BLaER1 (cell line): ENCODE results near the gene MAGEA9.
"Not testable (repeated sequence)": the region's sequence is repeated elsewhere in the genome, so short reads cannot be mapped to it uniquely, and the experiment has no call there.

Experiments used
- H3K27ac ChIP-seq: shearing (Covaris generic); formaldehyde crosslinking; 2 replicates; pipeline ENCODE4 v1.8.1; 2022
- H3K27me3 ChIP-seq: shearing (Covaris generic); formaldehyde crosslinking; 2 replicates; pipeline ENCODE4 v1.8.1; 2022
- H3K36me3 ChIP-seq: shearing (Covaris generic); formaldehyde crosslinking; 2 replicates; pipeline ENCODE4 v1.8.1; 2022
- H3K4me1 ChIP-seq: shearing (Covaris generic); formaldehyde crosslinking; 2 replicates; pipeline ENCODE4 v1.8.1; 2022
- H3K4me2 ChIP-seq: shearing (Covaris generic); formaldehyde crosslinking; 2 replicates; pipeline ENCODE4 v1.8.1; 2022
- H3K4me3 ChIP-seq: shearing (Covaris generic); formaldehyde crosslinking; 2 replicates; pipeline ENCODE4 v1.8.1; 2022
- H3K9ac ChIP-seq: shearing (Covaris generic); formaldehyde crosslinking; 2 replicates; pipeline ENCODE4 v1.8.1; 2022
- H3K9me3 ChIP-seq: shearing (Covaris generic); formaldehyde crosslinking; 2 replicates; pipeline ENCODE4 v1.8.1; 2022
- H4K20me1 ChIP-seq: shearing (Covaris generic); formaldehyde crosslinking; 2 replicates; pipeline ENCODE4 v1.8.1; 2022
- Cebpa-rat ChIP-seq: shearing (Covaris generic); IDR thresholded peaks from 2 replicates; pipeline ENCODE4 v1.8.1; 2022

The MAGEA9 gene

DNA sequence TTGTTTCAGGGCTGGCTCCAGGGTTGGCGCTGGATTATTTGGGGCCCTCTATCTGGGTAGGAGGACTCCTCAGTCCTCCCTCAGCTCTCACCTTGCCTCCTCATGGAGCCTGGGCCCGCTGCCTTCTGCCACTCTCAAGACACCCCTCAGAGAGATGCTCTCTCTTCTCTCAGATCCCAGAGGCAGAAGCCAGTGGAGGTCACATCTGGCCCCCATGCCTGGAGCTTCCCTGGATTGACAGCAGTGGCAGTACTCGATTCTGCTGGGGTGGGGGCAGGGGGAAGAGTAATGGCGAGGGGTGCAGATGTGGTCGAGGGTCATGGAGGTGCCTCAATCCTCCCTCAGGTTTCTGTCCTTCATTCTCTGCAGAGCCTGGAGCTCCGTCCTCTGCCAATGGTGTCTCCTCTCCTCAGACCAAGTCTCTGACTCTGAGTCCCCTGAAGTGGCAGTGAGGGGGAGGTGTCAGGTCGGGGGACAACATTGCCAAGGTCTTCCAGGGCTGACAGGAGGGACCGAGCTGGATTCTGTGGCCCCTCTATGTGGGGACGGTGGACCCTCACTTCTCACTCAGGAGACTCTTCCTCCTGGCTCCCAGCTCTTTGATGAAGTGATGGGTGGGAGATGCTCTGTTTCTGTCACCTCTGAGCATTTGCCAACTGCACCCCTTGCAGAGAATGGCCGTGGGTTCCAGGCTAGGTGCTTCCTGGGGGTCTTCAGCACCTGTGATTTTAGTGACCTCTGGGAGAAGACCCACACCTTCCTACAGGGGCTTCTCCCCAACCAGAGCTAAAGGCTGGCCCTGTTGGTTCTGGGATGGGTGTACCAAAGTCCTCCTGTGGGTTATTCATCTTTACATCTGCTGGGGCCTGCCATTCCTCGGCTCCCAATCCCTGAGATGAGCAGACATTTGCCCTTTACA is 18.8 kb upstream of the MAGEA9 start:
- no peaks in the 10 kb centered on the region for H3K4me1 ChIP-seq
- no peaks in the 10 kb centered on the region for H3K36me3 ChIP-seq
- H3K4me2 ChIP-seq = no peak overlapping the region
- no peak overlapping the region for H3K4me3 ChIP-seq
- H4K20me1 ChIP-seq = no peaks in the 10 kb centered on the region
- H3K9me3 ChIP-seq = no peaks in the 10 kb centered on the region
- no peaks in the 10 kb centered on the region for H3K27me3 ChIP-seq
- TF ChIP-seq Cebpa-rat = no peak
- H3K27ac ChIP-seq = no peak overlapping the region
- no peak overlapping the region for H3K9ac ChIP-seq

DNA sequence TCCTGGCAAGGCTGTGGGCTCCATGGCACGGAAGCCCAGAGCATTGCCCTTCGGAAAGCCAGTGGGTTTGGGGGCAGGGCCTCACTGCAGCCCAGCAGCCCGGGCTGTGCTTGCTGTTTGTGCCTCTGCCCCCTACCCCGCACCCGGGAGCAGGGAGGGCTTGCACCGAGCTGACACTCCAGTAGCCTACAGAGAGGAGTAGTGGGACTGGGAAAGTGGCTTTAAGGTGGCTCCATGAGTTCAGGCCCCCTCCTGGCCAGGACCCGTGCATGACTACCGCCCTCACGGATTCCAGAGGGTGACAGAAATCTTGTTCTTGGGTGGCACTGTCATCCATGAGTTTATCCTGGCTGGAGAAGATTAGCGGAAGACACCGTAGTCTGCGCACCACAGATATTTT is 11.4 kb upstream of the MAGEA9 start:
- not testable (repeated sequence) for H3K9me3 ChIP-seq, H3K4me3 ChIP-seq, H3K27ac ChIP-seq, H3K9ac ChIP-seq, H3K4me2 ChIP-seq, H3K27me3 ChIP-seq, H3K4me1 ChIP-seq, H4K20me1 ChIP-seq, H3K36me3 ChIP-seq

DNA sequence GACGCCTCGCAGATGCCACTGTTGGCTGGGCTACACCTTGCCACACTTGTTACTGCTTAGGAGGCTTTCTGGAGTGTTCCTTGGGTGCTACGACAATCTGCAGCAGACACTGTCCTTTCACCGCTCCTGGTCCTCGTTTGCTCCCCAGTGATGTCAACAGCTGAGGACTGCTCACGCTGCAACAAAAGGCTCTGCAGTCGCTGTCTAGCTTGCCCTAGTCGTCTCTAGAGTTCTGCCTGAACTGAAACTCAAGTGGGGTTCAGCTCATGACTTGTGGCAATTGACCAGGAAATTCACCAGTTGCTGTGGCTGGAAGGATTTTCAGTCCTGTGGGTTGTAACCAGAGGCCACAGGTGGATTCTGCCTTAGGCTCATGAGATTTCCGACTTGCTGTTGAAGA is 8.7 kb upstream of the MAGEA9 start:
- not testable (repeated sequence) for H3K4me1 ChIP-seq, H3K9me3 ChIP-seq, H4K20me1 ChIP-seq, H3K36me3 ChIP-seq, H3K9ac ChIP-seq, H3K4me2 ChIP-seq, H3K27me3 ChIP-seq, H3K27ac ChIP-seq, H3K4me3 ChIP-seq

DNA sequence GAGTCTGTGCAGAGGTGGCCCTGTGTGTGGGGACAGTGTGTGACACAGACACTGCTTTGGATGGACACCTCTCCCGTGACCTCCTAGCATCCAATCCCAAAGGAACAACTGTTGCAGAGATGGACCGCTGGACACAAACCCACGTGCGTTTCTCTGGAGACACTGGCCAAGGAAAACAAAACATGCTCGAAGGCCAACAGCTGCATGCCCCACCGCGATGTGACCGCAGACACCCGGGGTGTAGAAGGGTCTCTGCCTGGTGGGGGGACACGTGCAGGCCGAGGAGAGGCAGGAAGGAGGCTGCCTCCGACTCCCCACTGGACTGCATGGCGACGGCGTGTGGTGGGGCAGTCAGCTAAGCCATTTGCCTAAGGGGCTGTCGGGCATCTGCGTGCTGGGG is 8.0 kb upstream of the MAGEA9 start, which contains the start of gene HSFX1:
Gene HSFX1 (plus strand): TSS at position 301 of the 400 bp plus-strand sequence. CDS start 614 bp downstream, outside the sequence.
- H3K4me2 ChIP-seq, H3K4me3 ChIP-seq, H3K27me3 ChIP-seq, H4K20me1 ChIP-seq, H3K9me3 ChIP-seq, H3K36me3 ChIP-seq, H3K9ac ChIP-seq, H3K27ac ChIP-seq, H3K4me1 ChIP-seq: not testable (repeated sequence)

DNA sequence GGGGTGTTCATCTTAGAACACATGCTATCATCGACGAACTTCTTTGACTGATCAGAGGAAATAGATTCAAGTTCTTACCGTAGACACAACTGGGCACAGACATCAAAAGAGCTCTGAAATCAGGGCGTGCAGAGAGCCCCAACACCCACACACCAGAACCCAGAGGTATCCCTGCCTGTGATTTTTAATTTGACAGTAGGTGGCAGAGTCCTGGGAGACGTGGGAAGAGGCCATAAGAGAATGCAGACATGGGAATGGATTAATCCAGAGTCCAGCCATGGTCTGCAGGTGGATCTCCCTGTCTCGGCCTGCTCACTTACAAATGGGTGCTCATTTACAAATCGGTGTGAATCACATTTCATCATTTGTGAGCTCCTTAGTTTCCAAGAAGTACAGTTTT is 3.7 kb upstream of the MAGEA9 start:
- H3K36me3 ChIP-seq, H3K4me2 ChIP-seq, H3K9ac ChIP-seq, H3K4me3 ChIP-seq, H3K27ac ChIP-seq, H3K27me3 ChIP-seq, H4K20me1 ChIP-seq, H3K4me1 ChIP-seq, H3K9me3 ChIP-seq: not testable (repeated sequence)

DNA sequence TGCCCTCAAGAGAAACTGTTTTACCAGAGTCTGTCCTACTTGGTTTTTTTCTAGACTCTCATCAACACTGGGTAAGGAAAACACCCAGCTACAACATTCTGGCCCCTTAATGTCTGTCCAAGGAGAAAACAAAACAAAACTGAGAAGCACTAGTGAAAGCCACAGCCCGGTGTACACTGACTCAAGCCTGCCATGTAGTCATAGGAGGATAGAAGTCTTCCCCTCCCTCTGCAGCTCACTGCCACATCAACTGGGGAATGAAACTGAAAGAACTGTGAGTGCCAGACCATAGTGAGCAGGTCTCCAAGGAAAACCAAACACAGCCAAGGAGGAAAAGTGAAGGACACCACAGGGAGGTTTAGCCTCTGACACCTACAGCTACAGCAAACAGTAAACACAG is 13.8 kb downstream of the MAGEA9 start:
- not testable (repeated sequence) for H3K4me1 ChIP-seq, H3K27me3 ChIP-seq, H3K4me2 ChIP-seq, H4K20me1 ChIP-seq, H3K27ac ChIP-seq, H3K9ac ChIP-seq, H3K9me3 ChIP-seq, H3K36me3 ChIP-seq, H3K4me3 ChIP-seq

DNA sequence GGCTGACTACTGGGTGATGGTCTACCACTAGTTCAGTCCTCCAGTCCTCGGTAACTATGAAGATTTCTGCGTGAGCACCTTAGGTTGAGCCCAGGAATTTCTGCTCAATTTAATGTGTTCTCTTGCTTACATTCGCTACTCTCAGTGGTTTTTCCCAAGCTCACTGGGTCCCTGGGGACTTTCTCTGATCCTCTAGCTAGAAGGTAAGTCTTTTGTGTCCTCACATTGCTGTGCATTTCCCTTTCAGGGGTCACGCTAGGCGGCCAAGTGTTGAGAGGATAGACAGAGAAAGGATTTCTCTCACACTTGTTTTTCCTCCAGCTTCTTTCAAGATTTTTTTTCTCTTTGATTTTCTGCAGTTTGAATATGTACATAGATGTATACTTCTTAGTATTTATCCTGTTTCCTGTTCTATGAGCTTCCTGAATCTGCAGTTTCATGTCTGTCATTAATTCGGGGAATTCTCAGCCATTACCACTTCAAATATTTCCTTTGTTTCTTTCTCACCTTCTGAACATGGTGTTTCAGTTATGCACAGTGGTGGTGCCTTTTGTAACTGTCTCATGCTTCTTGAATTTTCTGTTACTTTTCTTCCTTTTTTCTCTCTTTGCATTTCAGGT is 17.5 kb downstream of the MAGEA9 start:
- Histone ChIP-seq H3K4me3 (no peak overlapping the region), H3K4me2 (peak overlapping the region; percentile 0; the same call in 1 of the 2 replicates), H4K20me1 (no peaks in the 10 kb centered on the region), H3K36me3 (no peaks in the 10 kb centered on the region), H3K9ac (no peak overlapping the region), H3K4me1 (peaks cover 10% of the 10 kb centered on the region; the same call in 1 of the 2 replicates), H3K27ac (no peak overlapping the region), H3K9me3 (no peaks in the 10 kb centered on the region), H3K27me3 (no peaks in the 10 kb centered on the region)
- no peak for TF ChIP-seq Cebpa-rat

DNA sequence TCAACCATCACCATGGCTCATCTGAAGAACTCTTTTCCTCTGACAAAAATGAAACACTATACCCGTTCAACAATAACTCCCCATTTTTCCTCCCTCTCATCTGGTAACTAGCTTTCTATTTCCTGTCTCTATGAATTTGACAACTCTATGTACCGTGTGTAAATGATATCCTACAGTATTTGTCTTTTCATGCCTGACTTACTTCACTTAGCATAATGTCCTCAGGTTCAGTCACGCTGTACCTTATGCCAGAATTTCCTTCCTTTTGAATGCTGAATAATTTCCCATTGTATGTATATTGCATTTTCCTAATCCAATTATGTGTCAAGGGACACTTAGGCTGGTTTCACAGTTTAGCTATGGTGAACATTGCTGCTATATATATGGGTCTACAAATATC is 18.2 kb downstream of the MAGEA9 start:
- Histone ChIP-seq H4K20me1 (no peaks in the 10 kb centered on the region), H3K27me3 (no peaks in the 10 kb centered on the region), H3K9me3 (no peaks in the 10 kb centered on the region), H3K4me2 (no peak overlapping the region), H3K36me3 (no peaks in the 10 kb centered on the region), H3K9ac (no peak overlapping the region), H3K4me3 (no peak overlapping the region), H3K27ac (no peak overlapping the region), H3K4me1 (peaks cover 10% of the 10 kb centered on the region; the same call in 1 of the 2 replicates)
- TF ChIP-seq Cebpa-rat = no peak

DNA sequence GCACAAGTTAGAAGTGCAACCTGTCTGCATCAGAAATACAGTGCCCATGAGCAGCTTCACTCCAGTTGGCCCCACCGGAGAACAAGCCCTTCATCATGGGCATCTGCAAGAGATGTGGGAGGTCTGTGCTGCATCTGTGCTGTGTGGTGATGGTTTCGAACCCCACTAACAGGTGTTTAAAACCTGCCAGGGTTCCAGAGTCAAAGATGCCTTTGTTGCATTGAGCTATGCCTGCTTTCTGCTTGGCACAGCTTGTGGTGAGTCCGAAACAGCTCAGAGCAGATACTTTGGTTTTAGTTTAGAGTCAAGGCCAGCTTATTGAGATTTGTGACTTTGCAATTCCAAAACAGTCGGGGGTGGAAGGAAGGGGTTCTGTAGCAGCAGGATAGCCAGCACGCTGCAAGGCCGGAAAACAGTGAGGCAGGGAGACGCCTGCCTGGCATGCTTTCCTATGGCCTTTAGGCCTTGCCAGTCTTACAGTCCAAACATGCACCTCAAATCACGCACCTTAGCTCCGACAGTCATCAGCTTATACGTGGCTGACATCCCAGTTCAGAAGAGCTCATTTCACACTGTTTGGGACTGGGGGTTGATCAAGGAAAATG is 21.8 kb downstream of the MAGEA9 start:
- Histone ChIP-seq H4K20me1 (no peaks in the 10 kb centered on the region), H3K4me2 (no peak overlapping the region), H3K27ac (no peak overlapping the region), H3K4me1 (peaks cover 10% of the 10 kb centered on the region; the same call in 1 of the 2 replicates), H3K27me3 (no peaks in the 10 kb centered on the region), H3K36me3 (no peaks in the 10 kb centered on the region), H3K9ac (no peak overlapping the region), H3K9me3 (no peaks in the 10 kb centered on the region), H3K4me3 (no peak overlapping the region)
- TF ChIP-seq Cebpa-rat = no peak

DNA sequence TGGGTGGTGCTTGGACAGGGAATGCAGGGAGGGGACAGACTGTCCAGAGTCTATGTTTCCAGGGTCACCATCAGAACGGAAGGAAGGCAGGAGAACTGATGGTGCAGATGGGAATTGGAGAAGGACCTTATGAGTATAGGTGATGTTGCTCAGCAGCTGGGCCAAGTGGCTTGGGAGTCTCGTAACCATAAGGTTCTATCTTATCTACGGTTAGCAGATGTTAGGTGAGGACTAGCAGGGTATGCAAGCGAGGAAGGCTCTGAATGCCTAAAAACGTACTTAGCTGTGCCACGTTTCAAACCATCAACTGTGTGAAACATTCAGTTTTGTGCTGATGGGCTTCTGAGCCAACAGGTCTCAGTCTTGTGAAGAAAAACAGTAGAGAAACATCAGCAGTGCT is 22.4 kb downstream of the MAGEA9 start:
- Histone ChIP-seq H3K4me1 (peaks cover 7% of the 10 kb centered on the region; the same call in 1 of the 2 replicates), H3K36me3 (no peaks in the 10 kb centered on the region), H3K27me3 (no peaks in the 10 kb centered on the region), H3K4me2 (no peak overlapping the region), H3K27ac (no peak overlapping the region), H3K9ac (no peak overlapping the region), H3K9me3 (no peaks in the 10 kb centered on the region), H4K20me1 (no peaks in the 10 kb centered on the region), H3K4me3 (no peak overlapping the region)
- TF ChIP-seq Cebpa-rat = no peak
